ENCODE results near the gene GALR2. TPM values are rescaled to one million over a fixed set of nuclear protein-coding genes. Genes with fewer than 3 reads are reported as not detected.
"Not testable (repeated sequence)": the region's sequence is repeated elsewhere in the genome, so short reads cannot be mapped to it uniquely, and the experiment has no call there.

The GALR2 gene, protein sequence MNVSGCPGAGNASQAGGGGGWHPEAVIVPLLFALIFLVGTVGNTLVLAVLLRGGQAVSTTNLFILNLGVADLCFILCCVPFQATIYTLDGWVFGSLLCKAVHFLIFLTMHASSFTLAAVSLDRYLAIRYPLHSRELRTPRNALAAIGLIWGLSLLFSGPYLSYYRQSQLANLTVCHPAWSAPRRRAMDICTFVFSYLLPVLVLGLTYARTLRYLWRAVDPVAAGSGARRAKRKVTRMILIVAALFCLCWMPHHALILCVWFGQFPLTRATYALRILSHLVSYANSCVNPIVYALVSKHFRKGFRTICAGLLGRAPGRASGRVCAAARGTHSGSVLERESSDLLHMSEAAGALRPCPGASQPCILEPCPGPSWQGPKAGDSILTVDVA
- total RNA-seq = not detected
- long read RNA-seq = 0 reads

DNA sequence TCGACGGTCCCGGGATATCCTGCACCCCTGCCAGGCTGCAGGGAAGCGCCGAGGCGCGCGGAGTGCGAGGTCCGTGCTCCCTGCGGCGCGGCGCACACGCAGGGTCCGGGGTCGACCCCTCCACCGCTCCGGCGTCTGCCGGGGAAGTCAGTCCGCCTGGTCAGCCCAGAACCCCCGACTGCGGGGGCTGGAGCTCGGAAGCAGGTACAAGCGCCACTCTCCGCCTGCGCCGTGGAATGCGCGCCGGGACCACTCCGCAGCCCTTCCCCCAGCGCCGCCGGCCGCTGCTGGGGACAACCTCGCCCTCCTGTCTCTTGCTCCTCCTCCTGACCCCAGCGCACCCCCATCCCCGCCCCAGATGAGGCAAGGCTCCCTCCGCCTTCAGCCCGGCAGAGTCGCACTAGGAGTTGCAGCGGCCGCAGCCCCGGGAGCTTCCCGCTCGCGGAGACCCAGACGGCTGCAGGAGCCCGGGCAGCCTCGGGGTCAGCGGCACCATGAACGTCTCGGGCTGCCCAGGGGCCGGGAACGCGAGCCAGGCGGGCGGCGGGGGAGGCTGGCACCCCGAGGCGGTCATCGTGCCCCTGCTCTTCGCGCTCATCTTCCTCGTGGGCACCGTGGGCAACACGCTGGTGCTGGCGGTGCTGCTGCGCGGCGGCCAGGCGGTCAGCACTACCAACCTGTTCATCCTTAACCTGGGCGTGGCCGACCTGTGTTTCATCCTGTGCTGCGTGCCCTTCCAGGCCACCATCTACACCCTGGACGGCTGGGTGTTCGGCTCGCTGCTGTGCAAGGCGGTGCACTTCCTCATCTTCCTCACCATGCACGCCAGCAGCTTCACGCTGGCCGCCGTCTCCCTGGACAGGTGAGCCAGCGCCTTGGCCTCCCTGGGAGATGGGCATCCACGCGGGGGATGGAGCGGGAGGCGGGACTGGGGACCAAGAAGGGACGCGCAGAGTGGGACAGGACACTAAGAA lies at the start of gene GALR2:
GALR2 (plus strand) TSS at position 392 of the 974 bp plus-strand sequence; CDS start at position 495, 103 bp downstream.
- intact Hi-C loops (cut with DNase I) = no loop called here
- no peak for ATAC-seq
- DNase-seq (ENCODE audit: missing footprints) = no peak

DNA sequence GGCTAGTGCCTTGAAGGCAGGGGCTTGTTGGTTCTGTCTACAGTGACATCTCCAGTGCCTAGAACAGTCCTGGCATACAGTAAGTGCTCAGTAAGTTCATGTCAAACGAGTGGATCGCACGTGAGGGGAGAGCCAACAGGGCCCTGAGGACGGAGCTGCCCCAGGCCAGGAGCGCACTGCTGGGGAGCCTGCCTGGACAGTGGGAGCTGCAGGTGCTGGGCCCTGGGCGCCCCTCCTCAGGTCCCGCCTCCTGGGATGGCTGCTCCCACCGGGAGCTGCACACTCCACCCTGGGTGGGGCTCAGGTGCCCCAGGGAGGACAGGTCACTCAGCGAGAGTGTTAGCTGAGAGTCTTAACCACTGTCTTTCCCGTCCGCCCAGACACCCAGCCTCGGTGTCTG lies 49.3 kb upstream of the GALR2 start:
- no peak for ATAC-seq
- intact Hi-C loops (cut with DNase I) = no loop called here
- peak; percentile 15 for DNase-seq (ENCODE audit: missing footprints)

DNA sequence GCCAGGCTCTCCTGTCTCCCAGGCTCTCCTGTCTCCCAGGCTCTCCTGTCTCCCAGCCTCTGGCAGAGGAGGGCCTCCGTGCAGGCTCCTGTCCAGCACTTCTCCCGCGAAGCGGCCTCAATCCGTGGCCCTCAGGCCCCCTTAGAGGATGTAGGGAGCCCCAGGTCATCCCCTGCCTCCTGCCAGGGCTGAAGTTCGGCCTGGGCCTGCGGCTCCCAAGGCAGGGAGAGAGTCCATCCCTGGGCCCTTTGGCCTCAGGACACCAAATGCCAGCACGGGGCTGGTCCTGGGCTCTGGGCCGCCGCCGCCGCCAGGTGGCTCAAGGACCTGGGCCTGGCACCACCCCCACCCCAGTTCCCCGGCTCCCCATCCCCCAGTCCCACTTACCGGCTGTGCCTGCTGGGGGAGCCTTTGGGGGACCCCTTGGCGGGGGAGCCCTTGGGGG lies 47.8 kb upstream of the GALR2 start:
- ATAC-seq (no peak), DNase-seq (ENCODE audit: missing footprints) (no peak)
- intact Hi-C loops (cut with DNase I) = no loop called here

DNA sequence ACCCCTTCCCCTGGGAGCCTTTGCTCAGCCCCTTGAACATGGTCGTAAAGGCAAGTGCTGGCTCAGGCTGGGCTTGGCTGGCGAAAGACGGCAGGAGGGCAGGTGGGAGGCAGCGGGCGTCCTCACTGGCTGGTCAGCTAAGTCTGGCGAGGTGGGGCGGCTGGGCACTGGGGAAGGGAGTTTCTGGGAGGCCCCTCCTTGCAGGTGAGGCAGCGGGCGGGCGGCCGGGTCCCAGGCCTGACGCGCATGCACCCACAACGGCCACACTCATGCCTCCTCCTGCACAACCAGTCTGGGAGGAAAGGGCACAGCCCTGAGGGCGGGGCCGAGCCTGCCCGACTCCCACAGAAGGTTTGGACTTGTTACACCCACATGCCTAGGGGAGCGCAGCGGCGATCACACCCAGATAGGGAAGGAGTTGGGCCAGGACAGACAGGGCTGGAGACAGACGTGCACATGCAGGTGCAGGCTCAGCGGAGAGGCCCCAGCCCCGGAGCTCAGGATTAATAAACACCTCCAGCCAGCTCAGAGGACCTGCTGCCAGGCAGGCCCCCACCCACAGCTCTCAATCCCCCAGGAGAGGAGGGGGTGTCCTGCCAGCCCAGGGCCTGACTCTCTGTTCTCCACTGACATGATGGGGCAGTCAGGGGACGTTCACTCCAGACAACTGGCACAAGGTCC lies 47.3 kb upstream of the GALR2 start, which contains the start of gene EVPL:
EVPL (minus strand) TSS at position 148 of the 681 bp plus-strand sequence; CDS start at position 40, 108 bp downstream.
- ATAC-seq = peak; percentile 13
- intact Hi-C loops (cut with DNase I) = no loop called here
- DNase-seq (ENCODE audit: missing footprints) = no peak

DNA sequence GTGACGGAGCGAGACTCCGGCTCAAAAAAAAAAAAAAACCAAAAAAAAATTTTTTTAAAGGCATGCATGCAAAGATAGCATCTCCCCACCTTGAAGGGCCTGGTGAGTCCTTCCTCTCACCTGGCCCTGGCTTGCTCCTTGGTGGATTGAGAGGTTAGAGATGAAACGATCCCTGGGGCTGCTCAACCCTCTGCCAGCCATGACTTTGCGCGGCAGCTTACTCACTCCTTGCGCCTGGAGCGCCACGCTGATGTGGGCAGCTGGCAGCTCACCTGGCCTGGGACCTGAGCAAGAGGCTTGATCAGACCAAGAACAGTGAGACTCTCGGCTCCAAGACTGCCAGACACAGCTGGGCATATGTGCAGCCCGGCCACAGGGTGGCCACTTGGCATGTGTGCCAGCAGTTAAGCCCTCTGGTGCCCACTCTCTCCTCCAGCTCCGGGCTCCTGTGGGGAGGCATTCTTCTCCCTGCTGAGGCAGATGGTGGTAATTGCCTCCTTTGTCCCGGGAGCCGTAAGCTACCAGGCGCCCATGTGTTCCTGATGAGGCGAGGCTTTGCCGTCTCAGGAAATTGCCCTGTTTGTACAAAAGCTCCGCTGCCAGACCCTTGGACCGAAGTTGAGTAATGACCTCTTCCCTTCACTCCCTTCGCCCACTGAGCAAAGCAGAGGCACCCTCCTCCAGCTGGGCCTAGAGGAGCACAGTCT lies 42.4 kb upstream of the GALR2 start:
- DNase-seq (ENCODE audit: missing footprints) (peak; percentile 57), ATAC-seq (no peak)
- intact Hi-C loops (cut with DNase I) = no loop called here

DNA sequence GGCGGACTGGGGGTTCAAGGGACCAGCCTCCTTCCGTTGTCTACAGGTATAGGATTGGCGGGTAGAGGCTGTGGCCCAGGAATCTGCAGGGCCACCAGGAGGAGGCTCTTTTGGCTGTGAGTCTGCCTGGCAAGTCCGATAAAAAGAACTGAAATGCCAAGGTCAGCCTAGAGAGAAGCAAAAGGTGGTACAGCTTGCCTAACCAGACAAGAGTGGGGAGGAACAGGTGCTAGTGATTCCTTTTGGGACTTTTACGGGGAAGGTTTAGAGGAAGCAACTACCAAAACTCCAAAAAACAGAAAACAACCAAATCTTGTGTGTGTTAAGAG lies 41.8 kb upstream of the GALR2 start:
- ATAC-seq (no peak), DNase-seq (ENCODE audit: missing footprints) (no peak)
- intact Hi-C loops (cut with DNase I) = no loop called here

DNA sequence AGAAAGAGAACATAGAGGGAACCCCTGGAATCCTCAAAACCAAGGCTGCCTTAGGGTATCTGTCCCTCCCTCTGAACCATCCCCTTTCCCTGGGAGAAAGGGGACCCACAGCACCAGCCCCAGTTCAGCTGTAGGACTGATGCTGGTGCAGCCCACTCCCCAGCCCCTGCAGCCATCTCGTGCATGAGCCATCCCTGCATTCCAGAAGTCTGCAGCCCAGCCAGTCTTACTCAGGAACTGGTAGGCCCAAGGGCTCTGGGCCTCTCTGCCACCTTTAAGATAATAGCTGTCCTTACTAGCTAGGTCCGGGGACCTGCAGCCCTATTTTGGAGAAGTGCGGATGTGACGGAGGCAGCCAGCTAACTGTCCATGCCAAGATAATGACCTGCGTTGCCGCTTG lies 41.4 kb upstream of the GALR2 start:
- DNase-seq (ENCODE audit: missing footprints) = peak; percentile 27
- intact Hi-C loops (cut with DNase I) = no loop called here
- ATAC-seq = no peak

DNA sequence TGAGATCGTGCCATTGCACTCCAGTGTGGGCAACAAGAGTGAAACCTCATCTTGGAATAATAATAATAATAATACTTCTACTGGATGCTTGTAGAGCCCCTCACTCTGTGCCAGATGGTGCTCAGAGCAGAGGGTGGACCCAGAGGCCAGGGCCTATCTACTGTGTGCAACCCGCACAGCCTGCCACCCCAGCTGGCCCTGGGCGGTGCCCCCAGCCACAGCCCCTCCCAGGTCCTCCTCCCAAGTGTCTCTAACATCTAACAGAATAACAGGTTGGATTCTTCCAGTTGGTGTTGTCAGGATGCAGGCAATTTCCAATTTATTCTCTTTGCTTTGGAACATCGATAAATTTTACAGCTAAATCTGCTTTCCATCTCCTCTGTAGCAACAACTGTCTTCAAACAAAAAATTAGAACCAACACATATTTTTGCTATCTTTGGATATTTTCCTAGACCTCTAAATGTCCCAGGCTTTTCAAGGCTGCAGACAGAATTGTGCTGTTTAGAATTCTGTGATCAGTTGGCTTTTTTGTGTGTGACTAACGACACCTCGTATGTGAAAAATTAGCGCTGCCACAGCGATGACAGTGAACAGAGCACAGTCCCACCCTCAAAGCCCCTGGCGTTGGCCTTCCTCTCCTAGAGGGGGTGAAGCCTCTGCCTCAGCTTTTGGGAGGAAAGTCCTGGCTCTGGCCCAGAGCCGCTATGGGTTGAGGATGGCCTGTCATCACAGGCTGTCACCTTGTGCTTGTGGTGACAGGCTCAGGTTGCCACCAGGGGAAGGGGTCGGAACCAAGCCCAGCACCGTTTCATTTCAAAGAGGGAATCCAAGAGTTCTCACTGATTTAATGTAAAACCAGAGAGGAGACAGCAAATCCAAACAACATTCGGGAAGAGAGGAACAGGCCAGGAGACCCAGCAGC lies 39.9 kb upstream of the GALR2 start:
- ATAC-seq (no peak), DNase-seq (ENCODE audit: missing footprints) (no peak)
- intact Hi-C loops (cut with DNase I) = no loop called here

DNA sequence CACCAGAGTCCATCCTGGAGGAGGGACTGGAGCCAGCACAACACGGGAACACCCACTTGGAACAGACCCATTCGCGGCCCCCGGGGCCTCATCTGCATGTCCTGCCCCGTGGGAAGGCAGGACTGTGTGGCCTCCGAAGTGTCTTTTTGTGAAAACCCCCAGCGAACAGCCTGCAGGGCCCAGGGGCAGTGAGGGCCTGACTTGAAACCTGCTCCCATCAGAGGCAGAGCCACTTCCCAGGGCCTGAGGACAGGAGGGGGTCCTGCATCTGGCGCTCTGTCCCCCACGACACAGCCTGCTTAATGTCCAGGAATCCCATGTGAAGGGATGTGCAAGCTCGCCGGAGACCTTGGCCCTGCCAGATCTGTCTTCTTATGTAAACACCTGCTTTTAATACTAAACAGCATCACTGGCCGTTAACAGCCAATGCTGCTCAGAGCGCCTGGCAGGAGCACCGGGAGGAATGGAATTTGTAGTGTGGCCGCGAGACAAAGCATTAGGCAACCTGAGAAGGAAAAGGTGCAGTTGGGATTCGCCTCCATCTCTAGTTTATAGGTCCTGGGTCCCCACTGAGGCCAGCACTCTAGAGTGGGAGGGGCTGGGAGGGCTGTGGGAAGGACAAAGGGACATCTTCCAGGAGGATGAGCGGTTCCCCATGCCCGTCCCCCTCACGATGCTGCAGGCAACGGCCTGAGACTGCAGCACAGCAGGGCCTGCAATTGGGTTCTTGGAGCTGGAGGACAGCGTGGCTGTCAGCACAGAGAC lies 37.9 kb upstream of the GALR2 start:
- DNase-seq (ENCODE audit: missing footprints) (no peak), ATAC-seq (peak; percentile 48)
- intact Hi-C loops (cut with DNase I) = no loop called here

DNA sequence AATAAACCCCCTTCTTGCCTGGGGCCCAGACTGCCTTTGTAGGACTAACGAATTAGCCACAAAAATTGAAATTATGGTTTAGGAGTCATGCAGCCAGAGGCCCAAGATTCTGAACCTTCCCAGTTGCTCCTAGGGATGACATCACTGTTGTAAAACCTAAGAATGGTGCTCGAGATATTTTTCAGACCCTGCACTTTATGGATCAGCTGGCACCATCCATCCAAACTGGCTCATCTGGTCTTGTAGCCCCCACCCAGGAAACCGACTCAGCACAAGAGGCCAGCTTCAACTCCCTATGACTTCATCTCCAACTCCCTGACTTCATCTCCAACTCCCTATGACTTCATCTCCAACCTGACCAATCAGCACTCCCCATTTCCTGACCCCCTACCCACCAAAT lies 36.5 kb upstream of the GALR2 start:
- no peak for ATAC-seq
- no peak for DNase-seq (ENCODE audit: missing footprints)

DNA sequence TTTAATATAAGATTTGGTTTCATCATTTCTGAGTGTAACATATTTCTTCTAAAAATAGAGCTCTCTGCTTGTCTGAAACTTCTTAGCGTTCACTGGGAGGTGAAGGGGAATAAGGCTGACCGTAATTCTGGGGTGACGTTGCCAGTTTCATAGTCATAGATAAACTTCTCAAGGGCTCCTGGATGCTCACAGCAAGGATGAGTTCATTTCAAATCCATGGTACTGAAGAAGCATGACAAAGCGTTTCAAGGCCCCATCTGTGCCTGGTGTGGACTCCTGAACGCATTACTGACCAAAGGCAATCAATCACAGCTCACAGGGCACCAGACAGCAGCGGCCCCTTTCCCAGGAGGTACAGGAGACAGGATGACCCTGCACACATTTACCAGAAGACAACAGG lies 35.5 kb upstream of the GALR2 start:
- intact Hi-C loops (cut with DNase I) = no loop called here
- DNase-seq (ENCODE audit: missing footprints) (no peak), ATAC-seq (no peak)

More for the DNA sequence above, 36.5 kb upstream of the GALR2 start:
- intact Hi-C loops (cut with DNase I) = no loop called here

DNA sequence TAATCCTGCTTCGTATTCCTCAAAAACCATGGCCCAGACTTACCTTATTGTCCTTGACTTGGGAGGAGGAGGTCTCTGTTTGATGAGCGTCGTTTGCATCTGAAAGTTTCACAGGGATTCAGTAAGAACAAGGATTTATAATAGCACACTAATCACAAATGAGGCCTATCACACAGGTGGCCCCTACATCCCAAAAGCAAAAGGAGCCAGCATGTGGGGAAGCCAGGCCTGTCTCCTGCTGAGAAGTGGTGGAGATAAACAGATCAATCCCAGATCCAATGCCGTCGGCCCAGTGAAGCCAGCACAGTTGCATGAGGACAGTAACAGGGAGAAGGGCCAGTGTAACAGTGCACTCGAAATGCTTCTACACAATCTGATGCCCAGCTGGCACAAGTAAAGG lies 34.2 kb upstream of the GALR2 start:
- intact Hi-C loops (cut with DNase I) = no loop called here
- DNase-seq (ENCODE audit: missing footprints) (no peak), ATAC-seq (no peak)

DNA sequence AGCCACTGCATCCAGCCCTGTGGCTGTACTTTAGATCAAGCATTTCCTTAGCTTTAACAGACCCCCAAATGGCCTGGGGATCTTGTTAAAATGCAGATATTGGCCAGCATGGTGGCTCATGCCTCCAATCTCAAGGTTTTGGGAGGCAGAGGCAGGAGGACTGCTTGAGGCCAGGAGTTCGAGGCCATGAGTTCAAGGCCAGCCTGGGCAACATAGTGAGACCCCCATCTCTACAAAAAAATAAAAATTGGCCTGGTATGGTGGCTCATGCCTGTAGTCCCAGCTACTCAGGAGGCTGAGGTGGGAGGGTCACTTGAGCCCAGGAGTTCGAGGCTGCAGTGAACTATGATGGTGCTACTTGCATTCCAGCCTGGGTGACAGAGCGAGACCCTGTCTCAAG lies 31.7 kb upstream of the GALR2 start:
- ATAC-seq; DNase-seq (ENCODE audit: missing footprints); intact Hi-C loops (cut with DNase I): not testable (repeated sequence)

DNA sequence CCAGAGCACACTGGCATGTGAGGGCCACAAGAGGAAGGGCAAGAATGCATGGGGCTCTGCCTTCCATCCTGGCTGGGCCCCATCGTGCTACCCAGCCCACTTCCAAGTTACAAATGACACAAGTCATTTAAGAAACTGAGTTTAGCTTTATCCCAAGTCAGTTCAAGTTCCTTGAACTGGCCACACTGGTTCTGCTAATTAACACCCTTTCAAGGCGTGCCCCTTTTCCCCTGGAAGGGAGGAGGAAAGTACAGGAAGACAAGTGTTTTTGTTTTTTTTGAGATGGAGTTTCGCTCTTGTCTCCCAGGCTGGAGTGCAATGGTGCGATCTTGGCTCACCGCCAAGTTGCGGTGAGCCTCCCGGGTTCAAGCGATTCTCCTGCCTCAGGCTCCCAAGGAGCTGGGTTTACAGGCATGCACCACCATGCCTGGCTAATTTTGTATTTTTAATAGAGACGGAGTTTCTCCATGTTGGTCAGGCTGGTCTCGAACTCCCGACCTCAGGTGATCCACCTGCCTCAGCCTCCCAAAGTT lies 30.0 kb upstream of the GALR2 start:
- ATAC-seq; intact Hi-C loops (cut with DNase I); DNase-seq (ENCODE audit: missing footprints): not testable (repeated sequence)

DNA sequence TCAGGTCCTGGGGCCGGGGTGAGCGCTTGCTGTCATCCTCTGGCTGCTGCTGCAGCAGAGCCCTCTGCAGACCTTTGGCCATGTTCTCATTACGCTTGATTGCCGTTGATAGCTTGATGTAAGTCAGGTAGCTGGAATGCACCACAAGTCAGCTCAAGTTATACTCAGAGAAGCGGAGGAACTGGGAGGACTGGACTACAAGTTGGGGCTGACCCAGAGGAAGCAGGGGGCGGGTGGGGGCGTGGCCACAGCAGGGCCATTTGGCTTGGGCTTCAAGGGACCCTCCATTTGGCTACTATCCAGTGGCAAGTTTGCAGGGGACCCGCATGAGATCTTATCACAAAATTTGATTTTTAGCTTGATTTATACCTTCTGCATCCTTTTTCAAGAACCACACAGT lies 28.5 kb upstream of the GALR2 start:
- intact Hi-C loops (cut with DNase I) = no loop called here
- no peak for ATAC-seq
- no peak for DNase-seq (ENCODE audit: missing footprints)

DNA sequence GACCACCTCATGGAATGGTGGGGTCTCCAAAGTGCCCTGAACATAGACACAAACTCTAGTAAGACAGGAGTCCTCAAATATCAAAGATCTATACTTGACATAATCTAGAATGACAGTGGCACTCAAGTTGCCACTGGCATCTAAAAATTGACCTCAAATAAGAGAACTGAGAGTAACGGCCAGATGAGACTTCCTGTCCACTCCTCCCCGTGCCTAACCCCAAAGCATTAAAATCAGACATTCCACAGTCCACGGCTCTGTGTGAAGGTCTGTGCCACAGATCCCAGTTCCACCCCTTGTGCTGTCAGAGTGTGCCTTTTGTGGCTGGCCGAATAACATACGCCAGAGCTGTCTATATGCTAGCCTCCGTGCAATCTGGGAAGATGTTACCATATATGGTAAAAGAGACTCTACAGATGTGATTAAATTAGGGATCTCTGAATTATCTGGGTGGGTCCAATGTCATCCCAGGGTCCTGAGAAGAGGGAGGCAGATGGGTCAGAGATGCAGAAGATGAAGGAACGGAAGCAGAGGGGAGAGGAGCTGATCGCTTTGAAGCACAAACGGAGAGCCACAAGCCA lies 26.5 kb upstream of the GALR2 start:
- intact Hi-C loops (cut with DNase I) = no loop called here
- ATAC-seq (no peak), DNase-seq (ENCODE audit: missing footprints) (no peak)
